Activated gamma-delta T cell treated with anti-CD3 and anti-CD28 coated beads, Interleukin-2, amount 50 U/mL, for 16 hours (primary cell): Measurements from ENCODE around the gene SENP1.

ENCODE experiments used
- DNase-seq: peaks from one replicate; pipeline ENCODE4 v3.0.0-alpha.2; 2020; ENCODE audit warnings: low read depth

Gene SENP1

DNA sequence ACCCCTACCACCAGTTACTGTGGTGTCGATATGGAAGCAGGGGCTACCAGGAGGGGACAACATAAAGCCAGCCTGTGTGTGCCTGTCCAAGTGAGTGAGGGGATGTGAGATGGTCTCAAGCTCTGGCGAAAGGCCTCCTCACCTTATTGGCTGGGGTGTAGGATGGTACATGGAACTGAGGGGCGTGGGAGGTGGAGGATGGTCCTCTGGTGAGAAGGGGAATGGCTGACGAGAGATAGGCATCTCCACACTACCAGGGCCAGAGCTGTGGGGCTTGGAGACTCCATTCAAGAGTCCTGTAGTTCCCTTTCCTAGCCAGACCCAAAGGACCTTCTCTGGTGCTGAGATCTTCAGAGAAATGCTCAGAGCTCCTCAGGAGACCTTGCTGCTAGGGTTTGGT lies 69.1 kb downstream of the SENP1 start:
- DNase-seq: no peak

DNA sequence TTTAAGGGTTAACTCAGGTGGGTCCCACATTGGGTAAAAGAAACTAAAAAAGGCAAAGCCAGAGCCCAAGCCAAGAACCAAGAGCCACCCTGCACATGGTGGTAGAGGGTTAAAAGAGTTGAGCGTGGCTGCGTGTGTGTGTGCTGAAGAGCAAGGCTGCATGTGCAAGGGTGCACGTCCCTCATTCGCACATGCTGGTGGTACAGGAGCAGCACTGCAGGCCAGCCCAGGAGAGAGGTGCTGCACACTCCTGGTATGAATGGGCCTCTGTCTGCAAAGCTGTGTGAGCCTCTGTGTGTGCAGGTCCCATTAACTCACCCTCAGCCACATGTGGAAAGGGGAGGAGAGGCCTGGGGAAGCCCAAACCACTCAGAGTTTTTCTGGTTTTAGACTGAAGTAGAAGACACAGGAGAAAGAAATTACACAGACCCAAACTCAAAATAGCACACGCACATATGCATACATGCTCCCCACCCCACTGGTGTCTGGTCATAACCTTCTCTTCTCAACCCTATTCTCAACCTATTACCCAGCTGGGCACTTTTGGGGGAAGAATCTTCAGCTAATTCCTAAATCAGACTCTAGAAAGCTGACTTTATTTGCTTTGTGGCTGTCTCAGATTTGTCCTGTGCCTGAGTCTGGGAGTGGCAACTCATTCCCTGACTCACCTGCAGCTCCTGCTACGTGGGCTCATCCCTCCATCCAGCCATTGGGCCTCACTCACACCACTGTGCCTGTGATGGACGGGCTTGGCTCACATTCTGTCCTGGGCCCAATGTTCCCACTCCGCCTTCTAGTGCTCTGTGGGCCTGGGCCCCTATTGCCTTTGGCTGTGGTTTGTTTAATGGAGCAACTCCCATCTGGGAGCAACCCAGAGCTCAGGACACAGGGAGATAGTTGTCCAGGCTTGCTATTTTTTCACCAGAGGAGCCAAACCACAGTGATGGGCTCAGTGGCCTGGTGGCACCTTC lies 70.8 kb downstream of the SENP1 start:
- DNase-seq: no peak

DNA sequence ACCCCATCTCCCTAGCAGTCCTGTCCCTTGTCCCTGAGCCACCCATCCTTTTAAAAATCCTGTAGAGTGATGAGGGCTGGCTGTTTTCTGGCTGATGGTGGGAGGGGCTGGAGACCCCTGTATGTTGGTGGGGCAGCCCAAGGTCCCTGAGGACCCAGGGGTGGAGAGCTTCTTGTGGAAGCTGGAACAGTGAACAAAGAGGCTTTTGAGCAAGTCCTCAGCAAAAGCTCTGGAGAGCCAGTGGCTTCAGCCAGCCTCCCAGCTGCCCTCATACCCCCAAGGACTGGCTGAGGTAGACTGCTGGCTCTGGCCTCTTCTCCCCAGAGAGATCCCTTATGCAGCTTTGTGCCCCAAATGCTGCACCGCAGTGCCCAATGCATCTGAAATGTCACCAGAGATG lies 72.4 kb downstream of the SENP1 start:
- DNase-seq: no peak

DNA sequence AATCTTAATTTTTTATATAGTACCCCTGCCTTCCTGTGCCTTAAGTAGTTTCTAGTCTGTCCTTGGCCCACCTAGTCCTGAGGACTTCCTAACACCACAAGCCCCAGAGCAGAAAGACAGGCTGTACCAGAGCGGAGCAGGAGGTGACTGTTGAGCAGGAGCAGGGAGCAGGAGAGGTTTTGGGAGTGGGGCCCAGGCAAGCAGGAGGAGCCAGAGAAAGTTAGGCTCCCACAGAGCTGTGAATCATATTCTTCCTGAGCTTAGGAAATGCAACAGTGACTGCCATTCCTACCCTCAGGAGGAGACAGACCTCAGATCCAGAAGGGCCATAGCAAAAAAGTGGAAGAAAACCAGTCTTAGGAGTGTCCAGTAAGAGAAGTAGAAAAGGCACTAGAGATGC lies 73.3 kb downstream of the SENP1 start:
- no peak for DNase-seq

DNA sequence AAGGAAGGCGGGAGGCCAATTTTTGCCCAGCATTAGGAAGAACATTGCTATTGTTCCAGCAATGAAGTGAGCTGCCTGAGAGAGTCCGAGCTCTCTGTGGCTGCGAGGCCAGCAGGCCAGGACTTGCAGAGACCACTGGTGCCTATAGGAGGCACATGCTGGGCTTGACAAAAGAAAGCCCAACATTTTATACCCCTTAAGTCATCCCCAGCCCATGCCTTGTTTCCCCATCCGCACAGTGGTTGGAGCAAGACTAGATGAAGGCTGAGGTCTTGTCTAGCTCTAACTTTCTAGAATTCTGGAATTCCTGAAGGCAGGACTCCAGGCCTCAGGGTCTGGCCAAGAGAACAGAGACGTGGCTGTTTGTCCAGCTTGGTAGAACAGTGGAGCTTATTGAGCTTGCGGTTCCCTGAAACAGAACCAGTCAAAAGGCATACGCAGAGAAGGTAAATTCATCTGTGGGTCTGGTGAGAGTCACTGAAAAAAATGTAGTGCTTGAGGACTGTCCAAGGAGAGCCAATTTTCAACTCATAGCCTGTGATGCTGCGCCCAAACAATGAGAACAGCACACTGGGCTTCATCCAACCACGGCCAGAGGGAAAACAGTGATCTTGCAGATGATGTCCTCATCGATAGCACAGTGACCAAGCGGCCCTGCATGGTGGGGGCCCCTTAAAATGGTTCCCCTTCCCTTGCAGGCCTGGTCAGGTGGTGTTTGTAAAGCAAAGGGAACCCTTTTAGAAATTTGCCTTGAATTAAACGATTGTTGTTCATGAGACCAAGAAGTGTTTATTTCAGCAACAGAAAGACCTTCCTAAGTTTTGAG lies 74.5 kb downstream of the SENP1 start:
- DNase-seq: no peak

DNA sequence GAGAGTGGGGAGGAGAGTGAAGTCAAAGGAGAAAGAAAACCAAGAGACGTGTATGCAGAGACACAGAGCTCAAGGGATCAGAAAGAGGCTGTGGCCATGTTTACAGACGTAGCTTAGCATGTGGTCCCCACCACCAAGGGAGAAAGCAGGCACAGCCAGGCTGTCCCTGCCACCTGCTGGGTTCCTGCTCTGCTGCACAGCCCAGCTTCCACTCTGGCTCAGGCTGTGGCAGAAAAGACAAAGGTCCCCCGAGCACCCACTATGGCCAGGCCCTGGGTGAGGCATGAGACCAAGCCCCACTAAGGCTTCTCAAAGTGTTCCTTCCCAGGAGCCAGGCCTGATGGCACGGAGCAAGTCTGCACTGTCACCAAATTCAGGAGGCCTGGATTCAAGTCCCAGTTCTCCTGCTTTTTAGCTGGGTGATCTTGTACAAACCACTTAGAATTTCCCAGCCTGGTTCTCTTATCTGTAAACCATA lies 75.7 kb downstream of the SENP1 start:
- no peak for DNase-seq

DNA sequence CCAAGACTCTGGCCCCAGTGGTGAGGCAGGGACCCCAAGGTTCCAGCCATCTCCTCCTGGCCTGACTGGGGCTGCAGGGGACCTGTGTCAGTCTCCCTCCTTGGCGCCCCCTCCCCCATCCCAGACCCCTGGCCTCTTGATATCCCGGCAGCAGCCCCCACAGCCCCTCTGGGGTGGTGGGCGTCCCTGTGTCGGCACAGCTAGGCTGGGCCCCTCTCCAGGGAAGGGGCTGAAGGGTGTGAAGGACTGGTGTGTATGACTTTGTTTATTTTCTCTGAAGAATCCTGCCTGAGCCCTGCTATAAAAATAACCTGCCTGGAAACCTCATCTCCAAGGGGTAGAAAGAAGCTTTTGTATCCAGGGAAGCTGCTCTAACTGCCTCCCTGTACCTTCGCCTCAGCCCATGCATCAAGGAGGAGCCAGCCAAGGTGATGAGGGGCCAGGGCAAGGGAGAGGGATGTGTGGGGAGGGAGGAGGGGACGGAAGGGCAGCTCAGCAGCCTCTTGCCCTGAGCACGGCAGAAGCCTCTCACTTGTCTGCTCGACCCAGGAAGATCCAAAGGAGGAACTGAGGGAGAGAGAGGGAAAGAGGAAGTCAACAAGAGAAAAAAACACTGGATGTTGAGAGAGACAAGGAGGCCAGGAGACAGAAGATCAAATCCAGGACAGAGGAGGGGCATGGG lies 76.2 kb downstream of the SENP1 start:
- no peak for DNase-seq

DNA sequence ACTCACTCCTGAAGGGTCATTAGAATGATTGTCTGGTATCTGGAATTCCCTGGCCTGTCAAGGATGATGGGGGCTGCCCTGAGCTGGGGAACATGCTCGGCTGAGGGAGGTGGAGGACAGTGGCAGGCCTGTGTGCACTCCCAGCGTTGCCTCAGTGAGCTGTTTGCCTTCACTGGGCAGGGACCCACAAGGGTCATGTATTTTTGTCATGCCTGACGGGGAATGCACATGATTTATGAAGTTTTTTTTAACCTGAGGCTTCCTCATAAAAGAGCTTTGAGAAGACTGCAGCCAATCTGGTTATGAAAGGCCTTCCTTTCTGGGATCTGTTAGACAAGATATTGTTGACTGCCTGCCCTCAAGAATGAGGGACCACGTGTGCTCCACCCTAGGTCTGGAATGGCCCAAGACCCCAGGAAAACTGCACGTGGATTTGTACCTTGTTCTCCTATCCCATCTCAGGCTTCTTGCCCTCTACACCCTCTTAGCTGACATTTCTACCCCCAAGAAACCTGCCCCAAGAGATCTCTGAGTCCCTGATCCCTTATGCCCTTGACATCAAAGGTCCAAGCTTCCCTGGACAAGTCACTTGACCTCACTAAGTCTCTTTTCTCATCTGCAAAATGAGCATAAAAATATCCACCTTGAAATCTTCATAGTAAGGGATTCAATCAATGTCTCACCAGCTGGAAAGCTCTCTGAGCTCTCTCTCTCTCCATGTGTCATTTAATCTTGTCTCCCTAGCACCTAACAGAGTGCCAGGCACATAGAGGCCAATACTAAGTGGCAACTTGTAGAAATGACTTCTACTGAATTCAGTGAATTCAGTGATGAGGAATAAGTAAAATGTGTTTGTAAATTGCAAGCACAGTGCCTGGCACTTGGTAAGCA lies 77.1 kb downstream of the SENP1 start:
- DNase-seq: no peak

DNA sequence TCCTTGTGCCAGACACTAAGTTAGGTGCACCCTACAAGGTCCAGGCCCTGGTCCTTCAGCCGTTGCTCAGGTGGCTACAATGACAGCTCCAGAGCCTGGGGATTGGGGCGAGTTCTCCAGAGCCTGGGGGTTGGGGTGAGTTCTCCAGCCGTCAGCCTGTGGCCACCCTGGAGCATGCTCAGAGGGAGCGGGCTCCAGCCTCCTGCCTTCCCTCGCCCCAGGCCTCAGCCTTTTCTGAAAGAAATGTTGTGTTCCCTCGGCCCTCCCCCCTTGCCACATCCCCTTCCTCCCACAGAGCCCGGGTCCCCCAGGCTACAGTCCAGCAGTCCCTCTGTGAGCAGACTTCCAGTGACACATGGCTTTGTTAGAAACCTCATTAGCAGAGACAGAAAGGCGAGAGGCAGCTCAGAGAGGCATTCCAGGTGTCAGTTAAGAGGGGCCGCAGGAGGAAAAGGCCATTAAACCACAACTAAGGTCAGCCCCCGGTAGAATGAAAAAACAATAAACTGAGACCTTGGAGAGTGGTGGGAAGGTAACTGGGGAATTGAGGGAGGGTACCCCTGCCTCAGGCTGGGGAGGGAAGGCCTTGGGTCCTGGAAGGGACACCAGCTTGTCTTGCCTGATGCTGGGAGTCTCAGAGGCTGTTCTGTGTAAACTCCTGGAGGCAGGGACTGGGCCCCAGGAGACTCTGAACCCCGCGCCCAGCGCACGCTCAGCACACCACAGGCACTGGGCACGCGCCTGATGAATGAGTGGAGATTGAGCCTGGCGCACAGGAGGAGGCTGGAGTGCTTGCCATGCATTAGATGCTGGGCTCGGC lies 78.5 kb downstream of the SENP1 start:
- no peak for DNase-seq

DNA sequence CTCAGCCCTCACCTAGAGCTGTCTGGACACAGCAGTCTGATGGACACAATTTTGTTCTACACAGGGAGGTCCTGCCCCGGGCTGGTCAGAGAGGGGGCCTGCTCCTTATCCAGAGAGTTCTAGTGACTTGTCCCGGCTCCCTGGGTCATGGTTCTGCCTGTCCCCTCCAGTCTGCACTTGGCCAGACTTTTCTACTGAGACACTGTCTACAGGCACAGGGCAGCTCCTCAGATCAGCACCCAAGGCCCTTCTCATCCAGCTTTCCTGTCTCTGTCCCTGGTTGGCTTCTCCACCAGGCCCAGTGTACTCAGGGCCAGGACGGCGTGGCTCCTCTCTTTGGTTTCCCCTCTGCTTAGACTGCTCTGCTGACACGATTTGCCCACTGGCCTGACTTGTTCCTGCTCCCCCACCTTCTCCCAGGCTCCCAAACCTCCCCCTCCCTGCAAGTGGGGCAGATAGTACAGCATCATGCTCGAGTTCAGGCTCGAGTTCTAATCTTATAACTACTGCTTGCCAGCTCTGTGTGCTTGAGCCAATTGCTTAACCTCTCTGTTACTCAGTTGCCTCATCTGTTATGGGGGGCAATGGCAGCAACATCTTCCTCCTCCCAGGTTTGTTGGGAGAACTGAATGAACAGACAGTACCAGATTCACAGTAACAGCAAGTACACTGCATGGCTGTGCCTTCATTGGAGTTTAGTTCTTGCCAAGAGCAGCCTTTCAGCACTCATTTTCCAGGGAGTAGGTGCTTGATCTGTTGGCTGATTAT lies 79.6 kb downstream of the SENP1 start:
- DNase-seq: no peak

DNA sequence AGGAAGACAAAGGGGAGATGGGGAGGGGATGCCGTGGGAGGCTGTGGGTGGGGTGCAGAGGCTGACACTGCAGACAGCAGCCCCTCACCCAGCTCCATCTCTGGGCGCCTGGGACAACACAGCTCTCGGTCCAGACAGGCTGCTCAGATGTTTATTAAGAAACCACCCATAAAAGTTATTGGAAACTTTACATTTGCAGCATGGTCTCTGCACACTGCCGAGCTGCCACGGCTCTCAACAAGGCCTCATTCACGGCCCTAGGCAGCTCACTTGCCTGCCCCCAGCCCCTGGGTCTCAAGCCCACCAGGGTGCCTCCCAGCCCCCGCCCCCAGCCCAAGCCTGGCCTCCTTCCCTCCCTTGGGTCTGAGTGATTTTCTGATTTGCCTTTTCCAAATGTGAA lies 80.6 kb downstream of the SENP1 start:
- DNase-seq: no peak

DNA sequence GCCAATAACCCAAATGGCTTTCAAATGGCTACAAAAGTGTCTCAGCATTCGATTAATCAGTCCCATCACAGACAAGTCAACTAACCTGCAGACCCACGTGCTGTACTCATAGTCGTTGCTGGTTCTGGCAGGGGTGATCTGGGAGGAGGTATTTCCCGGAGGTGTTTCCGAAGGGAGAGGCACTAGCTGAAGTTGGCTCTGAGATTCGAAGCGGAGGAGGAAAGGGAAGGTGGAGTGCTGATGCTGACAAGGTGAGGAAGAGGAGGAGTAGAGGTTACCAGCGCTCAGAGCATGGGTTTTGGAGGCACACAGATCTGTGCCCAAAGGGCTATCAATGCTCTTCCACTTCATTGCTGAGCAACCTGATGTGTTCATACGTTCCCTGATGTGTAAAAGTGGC lies 81.1 kb downstream of the SENP1 start:
- no peak for DNase-seq

DNA sequence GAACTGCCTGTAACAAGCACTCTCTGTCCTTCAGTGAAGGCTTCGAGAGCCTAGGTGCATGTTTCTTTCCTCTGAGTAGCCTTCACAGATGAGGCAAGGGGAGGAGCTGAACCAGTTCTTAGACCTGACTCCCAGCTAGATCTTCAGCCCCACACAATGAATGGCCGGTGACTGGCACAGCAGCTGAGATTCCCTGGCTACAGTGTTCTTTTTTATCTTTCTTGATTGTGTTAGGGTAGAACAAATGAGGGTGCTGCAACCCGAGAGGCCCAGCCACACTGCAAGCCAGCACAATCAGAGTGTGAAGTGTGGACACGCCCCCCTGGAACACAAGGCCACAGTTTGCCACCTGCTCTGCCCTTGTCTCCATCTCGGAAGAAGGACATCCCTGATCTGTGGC lies 82.5 kb downstream of the SENP1 start:
- DNase-seq: no peak

DNA sequence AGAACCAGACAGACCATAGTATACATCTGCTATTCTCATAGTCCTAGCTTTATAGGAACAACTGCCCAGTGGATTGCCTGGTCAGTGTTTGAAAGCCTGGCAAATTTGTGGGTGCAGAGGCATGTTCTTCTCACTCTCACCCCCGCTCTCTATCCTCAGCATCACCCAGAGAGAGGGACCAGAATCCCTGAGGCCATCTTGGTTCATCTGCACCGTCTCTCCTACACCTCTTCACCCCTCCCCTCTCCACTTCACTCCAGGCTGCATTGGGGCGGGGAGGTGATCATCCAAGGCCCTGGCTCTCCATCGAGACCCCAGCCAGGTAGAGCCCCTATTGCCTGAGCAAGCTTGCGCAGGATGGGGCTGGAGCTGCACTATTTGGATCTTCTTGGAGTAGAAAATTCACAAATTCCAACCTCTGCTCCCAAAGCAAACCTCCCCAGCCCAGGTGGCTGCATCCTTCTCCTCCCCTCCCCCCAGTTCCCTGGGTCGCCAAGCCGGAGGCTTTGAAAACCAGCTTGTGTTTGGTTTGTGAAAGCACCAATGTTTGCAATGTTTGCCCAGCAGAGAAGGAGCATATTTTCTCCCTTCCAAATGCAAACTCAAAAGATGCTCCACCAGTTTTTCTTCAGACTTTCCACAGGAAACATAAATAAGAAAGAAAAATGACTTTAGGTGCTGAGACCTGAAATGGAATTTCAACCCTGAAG lies 83.0 kb downstream of the SENP1 start:
- no peak for DNase-seq

DNA sequence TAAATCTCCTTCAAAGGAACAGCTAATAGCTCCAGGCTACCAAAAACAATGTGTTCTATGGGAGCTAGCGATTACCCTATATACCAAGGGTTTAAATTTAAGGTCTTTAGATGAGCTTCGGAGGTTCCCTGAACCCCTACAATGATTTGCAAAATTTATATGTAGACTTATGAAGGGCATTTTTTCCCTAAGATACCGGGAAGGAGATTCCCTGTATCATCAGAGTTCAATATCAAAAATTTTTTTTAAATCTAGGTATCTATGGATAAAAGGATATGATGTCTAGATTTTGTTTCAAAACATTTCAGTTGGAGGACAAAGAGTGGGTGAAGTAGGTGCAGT lies 83.7 kb downstream of the SENP1 start:
- no peak for DNase-seq

DNA sequence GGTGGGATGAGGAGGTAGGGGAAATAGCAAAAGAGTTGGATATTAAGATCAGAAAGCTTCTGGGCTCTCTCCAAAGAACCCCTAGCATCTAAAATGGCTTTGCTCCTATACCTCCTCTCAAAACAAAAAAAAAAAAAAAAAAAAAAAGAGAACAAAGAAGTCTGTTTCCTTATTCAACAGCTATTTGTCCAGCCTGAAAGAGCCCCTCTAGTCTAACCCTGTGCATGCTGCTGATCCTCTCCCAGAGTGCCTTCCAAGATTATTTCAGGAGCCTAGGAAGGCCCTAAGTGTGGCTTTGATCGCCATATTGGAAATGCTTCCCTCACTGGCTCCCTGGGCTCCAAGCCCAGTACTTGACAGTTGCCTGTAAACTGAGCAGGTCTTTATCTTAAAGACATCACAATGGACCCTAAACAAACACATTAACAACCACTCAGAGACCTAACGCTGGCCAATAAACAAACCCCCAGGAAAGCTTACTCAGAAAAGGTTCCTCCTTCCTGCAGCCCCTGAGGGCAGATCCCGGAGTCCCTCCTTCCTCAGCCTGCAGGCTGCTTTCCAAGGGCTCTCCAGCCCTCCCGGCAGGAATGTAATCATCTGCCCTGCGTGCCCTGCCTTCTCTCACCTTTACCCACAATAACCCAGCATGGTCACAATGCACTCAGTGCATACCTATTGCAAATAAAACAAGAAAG lies 84.2 kb downstream of the SENP1 start:
- no peak for DNase-seq

DNA sequence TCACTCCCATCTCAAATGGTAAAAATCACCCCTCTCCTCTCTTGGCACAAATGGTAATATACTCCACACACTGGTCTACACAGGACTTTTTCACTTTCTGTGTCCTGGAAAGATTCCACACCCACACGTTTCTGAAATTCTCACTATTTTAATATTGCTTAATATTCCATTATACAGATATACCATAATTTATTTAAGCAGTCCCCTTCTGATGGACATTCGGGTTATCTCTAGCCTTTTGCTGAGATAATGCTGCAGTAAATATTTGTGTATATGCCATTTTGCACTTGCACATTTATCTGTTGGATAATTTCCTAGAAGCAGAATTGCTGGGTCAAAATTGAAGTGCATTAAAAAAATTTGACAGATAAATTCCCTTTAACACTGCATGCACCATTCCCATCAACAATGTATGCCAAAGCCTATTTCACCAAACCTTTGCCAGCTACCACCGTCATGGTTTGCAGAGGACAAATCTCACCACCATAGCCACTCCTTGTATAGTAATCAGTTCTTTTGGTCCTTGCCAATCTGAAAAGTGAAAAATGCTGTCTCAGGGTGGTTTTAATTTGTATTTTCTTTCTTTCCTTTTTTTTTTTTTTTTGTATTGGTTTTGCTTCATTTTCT lies 86.1 kb downstream of the SENP1 start:
- no peak for DNase-seq

DNA sequence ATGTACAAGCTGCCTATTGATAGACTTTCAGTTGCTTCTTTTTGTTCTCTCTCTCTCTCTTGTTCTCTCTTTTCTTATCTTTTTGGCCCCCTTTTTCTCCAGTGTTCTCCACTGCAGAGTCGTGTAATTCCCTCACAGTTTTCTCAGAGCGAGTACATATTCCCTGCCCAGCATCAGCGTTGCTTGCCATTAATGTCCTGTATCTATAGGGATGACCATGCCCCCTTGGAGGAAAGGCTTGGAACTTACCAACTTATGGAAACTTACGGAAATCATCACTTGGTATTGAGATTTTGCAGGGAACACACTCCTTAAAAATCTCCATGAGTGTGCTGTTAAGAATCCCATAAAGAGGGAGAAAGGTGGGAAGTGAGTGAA lies 87.3 kb downstream of the SENP1 start:
- DNase-seq: no peak
